GM23248 (cell line): ENCODE results near the gene CCDC50.

Experiments
- EZH2 ChIP-seq: fragments of 200-600 bp; sonication (generic); IDR thresholded peaks from 2 replicates; pipeline ENCODE4 v1.6.1; 2018; ENCODE audit warnings: antibody characterized with exemption, mild to moderate bottlenecking; ENCODE audit not compliant: insufficient read depth, poor library complexity, severe bottlenecking
- EZH2phosphoT487 ChIP-seq: fragments of 200-600 bp; sonication (generic); IDR thresholded peaks from 2 replicates; pipeline ENCODE4 v1.6.1; 2018; ENCODE audit warnings: antibody characterized with exemption, moderate library complexity, mild to moderate bottlenecking, low read depth; ENCODE audit not compliant: insufficient read depth

DNA sequence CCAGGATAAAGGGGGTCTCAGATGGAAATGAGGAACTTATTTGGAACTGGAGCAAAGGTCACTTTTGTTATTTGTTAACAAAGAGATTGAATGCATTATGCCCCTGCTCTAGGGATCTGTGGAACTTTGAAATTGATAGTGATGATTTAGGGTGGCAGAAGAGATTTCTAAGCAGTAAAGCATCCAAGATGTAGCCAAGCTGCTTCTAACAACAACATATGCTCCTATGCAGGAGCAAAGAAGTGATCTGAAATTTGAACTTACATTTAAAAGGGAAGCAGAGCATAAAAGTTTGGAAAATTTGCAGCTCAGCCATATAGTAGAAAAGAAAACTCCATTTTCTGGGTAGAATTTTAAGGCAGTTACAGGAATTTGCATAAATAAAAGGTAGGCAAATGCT, 30.3 kb upstream of the CCDC50 start:
- TF ChIP-seq EZH2 (no peak), EZH2phosphoT487 (no peak)
